Measurements from ENCODE around the gene ITGB1.

DNA sequence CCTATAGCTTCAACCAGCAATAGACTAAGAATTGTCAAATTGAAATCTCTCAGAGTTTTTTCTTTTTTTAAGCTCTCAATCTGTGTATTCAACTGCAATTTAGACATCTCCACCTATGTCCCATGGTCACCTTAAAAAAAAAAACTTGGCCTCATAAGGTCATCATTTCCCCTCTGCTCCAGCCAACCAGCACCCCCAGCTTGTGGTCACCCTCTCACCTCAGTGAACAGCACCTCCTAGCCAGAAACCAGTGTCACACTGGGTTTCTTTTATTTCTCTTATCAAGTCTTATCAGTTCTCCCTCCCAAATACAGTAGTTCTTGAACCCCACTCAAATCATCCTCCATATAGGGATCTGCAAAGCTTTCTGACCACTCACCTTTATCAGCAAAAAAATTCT lies 4.0 kb downstream of the ITGB1 start:
- TF ChIP-seq POLR2A (IDR thresholded peaks at IDR 0.05; ENCODE audit: low read depth, low read length) (no peak), POLR2AphosphoS5 (IDR thresholded peaks at IDR 0.05; ENCODE audit: low read depth, low read length) (no peak), POU2F2 (IDR thresholded peaks at IDR 0.05; ENCODE audit: low read depth, low read length) (no peak), PAX5 (IDR thresholded peaks at IDR 0.05; ENCODE audit: insufficient read depth, low read length, severe bottlenecking) (no peak)
